Measurements from ENCODE around the gene PCDHGC5.

Gene PCDHGC5

DNA sequence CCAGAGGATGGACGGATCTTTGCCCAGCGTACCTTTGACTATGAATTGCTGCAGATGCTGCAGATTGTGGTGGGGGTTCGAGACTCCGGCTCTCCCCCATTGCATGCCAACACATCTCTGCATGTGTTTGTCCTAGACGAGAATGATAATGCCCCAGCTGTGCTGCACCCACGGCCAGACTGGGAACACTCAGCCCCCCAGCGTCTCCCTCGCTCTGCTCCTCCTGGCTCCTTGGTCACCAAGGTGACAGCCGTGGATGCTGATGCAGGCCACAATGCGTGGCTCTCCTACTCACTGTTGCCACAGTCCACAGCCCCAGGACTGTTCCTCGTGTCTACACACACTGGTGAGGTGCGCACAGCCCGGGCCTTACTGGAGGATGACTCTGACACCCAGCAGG is 1.9 kb downstream of the PCDHGC5 start:
- no peak for DNase-seq (ENCODE audit: low read depth, low spot score)

DNA sequence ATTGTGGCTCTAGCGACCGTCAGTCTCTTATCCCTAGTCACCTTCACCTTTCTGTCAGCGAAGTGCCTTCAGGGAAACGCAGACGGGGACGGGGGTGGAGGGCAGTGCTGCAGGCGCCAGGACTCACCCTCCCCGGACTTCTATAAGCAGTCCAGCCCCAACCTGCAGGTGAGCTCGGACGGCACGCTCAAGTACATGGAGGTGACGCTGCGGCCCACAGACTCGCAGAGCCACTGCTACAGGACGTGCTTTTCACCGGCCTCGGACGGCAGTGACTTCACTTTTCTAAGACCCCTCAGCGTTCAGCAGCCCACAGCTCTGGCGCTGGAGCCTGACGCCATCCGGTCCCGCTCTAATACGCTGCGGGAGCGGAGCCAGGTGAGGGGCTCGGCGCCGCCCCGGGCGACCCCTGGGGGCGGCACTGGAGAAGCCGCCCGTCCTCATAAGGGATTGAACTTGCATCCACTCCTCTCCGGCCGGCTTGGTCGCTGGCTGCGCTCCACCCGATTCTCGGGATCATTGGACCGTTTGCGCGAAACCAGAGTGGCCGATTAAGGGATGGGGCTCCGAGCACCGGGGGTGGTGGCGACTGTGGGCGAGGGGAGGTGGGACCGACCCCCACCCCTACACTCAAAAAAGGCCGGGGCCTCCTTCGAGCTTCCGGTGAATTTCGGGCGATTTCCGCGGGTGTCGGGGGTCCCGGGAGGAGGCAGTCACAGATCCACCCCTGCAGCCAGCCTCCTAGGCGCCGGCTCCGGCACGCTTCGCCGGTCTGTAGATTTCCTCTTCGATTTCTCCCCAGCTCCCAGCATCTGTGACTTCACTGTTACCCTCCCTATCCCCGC is 2.7 kb downstream of the PCDHGC5 start:
- DNase-seq (ENCODE audit: low read depth, low spot score) = no peak

DNA sequence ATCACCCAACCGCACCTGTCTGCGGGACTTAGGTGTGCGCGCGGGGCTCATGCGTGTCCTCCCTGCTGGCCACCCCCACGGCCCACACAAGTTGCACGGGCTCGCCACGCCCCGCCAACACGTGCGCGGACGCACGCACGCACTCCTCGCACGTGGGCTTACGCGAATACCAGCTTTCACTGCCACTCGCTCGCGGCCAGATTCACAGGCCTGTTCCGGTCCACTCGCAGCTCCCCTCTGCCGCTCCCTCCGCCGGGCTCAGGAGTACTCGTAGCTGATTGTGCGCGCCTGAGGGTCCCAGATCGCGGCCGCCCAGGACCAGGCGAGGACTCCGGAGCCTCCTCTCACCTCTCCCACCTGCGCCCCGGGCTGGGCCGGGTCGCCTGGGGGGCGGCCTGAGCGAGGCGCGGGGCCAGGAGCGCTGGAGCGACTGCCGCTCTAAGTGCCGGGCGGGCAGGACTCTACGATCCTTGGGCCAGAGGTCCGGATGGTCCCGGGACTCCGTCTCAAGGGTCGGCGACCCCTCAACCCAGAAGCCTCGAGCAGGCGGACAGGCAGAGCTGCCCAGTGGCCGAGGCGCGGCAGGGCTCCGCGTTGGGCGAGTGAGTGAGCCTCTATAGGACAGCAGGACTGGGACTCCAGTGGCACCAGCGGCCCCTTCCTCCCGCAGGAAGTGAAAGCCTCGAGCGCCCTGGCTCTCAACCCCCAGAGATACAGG is 3.4 kb downstream of the PCDHGC5 start:
- DNase-seq (ENCODE audit: low read depth, low spot score) = no peak

DNA sequence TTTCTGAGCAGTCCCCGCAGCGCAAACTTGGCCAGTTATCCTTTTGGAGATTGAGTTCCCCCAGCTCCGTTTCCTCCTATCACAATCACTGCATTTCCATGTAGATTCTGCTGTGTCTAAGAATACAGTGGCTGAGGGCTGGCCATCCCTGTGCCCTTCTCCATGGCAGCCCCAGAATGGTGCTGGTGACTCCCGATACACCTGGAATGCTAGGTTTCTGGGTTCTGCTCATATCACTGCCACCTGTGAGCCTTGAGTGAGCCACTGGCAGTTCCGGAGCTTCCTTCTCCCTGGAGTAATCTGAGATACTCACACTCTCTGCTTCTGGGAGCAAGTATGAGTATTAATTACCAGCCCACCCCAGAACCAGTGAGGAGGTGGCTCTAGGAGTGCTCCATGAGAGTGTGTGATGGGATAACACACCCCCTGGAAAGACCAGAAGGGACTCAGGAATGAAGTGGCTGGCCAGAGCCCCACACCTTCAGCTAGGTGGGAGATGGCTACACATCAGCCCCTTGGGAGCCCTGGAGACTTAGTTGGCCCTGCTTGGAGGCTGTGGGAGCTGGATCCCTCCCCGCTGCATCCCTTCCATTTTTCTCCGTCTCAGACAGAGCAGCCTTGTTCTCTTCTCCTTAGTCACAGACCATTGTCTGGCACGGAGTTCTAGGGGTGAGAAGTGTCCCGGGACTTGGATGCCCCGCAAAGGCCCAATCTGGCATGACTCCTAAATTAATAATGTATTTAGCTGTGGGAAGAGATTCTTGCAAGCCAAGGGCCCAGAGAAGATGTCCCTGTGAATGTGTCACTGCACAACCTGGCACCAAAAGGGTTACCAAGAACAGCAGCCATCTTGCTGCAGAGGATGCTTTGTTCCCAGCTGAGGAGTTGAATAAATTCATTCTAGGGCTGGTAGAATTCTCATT is 4.9 kb downstream of the PCDHGC5 start:
- no peak for DNase-seq (ENCODE audit: low read depth, low spot score)

DNA sequence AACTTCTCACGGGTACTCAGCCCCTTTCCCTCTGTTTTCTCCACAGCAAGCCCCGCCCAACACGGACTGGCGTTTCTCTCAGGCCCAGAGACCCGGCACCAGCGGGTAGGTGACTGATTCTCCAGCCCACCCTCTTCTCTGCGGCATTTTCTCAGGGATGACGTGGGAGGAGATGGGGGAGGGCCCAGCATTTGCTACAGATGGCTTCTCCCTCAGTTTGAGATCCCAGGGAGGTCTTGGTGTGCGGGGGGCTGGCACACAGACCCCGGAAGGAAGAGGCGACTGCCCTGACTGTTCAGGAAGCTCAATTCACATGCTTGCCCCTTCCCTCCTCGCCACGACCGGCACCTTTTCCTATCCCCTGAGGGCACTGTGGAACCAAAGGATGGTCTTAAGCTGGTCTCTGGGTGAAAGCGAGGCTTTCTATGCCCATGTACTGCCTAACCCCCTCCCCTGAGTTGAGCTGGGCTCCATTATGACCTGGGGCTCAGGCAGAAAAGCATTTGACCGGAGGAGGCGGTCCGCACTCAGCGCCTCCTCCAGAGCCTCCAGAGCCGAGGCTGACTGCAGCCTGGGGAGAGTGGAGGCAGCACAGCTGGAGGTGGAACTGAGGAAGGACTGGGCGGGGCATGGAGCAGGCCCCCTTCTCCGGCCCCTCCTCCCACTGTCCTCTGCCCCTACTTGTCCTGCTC is 6.0 kb downstream of the PCDHGC5 start:
- no peak for DNase-seq (ENCODE audit: low read depth, low spot score)

DNA sequence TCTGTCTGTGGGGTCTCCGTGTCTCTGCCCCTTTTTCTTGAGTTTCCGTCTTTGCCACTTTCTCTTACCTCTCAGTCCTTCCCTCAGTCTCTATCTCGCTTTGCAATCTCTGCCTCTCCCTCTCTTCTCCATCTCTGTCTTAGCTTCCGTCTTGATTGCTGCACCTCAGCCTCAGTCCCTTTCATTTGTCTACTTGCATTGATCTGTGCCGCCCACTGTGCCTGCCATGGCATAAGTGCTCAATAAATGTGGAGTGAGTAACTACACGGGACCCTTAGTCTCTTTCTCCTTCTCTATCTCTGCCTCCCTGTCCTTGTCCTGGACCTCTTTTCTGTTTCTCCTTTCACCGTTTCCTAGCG is 6.6 kb downstream of the PCDHGC5 start:
- no peak for DNase-seq (ENCODE audit: low read depth, low spot score)

DNA sequence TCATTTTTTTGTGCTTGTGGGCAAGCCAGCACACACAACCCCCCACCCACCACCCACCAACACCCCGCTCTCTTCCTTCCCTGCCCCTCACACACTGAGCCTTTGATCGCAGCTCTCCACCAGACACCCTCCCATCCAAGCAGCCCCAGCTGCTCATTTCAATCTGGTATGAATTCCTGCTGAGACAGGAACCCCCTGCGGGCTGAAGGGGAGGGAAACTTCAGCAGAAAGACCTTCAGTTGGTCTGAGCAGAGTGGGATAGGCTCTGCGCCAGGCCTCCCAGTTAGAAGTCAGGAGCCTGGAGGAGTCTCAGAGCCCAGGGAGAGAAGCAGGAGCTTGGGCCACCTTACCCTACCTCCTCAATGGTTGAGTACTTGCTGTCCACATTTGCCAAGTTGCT is 7.2 kb downstream of the PCDHGC5 start:
- DNase-seq (ENCODE audit: low read depth, low spot score) = no peak

DNA sequence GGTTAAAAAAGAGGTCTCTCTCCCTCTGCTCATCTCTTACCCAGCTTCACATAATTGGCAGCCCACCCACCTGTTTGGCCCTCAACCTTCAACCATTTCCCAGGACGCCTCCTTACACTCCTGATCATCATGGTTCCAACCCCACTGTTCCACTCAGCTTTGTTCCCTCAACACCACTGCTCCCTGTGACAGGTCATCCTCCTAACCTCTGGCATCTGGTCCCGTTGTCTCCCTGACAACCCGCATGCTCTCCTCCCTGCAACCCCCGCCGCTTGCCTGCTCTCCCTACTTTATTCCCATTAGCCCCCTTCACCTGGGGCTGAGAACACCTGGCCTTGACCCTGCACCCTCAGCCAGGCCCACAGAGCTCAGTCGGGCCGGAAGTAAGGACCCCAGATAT is 12.9 kb downstream of the PCDHGC5 start:
- DNase-seq (ENCODE audit: low read depth, low spot score) = no peak

DNA sequence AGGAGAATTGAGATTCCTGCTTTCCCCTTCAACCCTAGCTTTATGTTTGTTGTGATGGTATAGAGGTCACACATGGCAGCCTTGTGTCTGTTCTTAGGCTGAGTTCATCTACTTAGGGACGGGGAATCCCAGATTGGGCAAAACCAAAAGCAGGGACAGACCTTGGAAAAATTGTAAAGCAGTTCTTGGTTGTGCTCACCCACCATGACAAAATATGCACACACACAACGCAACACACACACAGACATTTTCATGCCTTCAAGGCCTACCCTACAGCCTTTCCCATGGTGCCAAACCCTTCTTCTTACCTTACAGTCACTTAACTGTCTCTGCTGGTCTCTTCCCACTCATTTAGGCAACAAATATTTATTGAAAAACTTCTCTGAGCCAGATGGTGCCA is 14.8 kb downstream of the PCDHGC5 start:
- DNase-seq (ENCODE audit: low read depth, low spot score) = no peak

DNA sequence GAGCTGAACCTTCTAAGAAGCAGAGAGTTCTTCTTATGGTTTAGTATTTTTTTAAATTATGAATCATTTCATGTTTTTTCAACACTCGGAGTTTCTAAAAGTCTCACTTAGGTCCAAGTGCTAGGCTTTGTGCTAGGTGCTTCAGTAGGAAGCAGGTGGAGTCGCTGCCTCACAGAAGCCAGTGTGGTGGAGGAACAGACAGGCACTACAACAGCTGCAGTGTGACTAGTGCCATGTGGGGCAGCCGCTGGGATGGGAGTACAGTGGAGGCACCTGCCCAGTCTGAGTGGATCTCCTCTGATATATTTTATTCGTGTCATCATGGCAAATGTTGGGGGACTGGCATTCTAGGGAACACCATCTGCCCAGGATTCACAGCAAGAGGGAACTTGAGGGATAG is 15.3 kb downstream of the PCDHGC5 start:
- DNase-seq (ENCODE audit: low read depth, low spot score) = no peak

DNA sequence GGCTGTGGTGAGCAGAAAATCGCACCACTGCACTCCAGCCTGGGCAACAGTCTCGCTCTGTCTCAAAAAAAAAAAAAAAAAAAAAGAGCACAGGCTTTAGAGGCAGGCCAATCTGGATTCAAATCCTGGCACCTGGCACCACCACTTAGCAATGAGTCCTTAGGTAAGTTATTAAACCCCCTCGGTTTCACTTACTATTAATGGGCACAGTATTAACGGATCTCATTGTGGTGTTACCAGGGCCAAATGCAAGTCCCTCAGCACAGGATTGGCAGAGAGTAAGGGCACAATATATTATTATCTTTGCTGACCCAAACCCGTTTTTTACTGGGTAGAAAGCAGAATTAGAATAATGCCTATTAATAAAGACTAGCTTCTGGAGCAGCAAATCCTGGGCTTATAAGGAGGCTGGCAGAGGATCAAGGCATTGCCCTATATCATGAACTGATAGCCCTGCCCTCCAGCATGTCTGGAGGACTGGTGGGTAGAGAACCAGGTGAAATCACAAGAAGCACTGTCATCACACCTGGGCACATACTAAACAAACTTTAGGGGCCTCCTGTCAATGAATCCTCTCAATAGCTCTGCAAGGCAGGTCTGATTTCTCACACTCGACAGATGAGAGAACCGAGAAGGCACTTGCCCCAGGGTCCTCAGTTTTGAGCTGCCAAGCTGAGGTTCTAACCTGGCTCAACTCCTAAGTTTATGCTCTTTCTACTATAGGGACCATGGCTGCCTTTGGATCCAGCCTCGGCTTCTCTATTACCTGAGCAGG is 17.7 kb downstream of the PCDHGC5 start:
- no peak for DNase-seq (ENCODE audit: low read depth, low spot score)

DNA sequence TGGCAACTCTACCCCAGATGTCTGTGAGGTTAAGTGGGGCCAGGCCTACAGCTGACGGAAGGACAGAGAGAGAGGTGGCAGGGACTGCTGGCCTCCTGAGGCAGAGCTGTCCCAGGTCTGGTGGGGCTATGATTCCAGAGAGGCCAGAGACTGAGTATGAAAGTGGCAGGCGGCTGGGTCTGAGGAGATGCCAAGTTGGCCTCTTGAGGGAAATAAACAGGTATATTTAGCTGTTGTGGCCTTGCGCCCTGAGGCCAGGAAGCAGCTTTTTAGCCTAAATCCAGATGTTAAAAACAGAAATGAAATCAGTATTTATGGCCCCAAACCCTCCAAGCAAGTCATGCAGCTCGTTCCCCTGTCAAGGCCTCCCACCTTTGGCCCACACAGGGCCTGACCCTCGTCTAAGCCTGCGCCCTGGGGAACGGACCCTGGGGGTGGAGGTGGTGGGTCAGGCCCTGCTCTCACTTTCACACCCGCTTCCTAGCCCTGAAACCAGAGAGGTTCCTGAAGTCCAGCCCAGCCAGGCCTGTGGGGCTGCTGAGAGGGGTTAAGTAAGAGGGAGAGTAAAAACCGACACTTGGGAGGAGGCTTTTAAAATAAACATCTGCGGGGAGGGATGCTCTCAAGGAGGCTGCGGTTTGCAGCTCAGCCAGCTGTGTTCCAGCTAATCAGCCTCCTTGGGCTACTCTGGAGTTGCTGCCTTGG is 18.7 kb downstream of the PCDHGC5 start:
- DNase-seq (ENCODE audit: low read depth, low spot score) = no peak

DNA sequence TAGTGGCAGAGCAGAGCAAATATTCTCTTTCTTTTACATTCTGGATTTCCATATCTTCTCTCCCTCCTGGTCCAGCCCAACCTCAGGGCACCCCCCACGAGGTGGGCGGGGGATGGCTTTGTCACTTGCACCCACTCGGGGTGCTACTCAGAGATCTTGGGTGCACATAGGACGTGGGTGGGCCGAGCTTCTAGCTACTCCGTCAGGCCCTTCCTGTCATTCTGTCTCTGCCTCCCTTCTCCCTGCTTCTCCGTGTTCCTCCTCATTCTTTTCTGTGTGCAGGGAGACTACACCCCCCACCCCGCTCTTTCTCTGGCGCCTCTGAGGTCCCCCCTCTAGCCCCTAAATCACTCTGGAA is 19.5 kb downstream of the PCDHGC5 start:
- no peak for DNase-seq (ENCODE audit: low read depth, low spot score)

DNA sequence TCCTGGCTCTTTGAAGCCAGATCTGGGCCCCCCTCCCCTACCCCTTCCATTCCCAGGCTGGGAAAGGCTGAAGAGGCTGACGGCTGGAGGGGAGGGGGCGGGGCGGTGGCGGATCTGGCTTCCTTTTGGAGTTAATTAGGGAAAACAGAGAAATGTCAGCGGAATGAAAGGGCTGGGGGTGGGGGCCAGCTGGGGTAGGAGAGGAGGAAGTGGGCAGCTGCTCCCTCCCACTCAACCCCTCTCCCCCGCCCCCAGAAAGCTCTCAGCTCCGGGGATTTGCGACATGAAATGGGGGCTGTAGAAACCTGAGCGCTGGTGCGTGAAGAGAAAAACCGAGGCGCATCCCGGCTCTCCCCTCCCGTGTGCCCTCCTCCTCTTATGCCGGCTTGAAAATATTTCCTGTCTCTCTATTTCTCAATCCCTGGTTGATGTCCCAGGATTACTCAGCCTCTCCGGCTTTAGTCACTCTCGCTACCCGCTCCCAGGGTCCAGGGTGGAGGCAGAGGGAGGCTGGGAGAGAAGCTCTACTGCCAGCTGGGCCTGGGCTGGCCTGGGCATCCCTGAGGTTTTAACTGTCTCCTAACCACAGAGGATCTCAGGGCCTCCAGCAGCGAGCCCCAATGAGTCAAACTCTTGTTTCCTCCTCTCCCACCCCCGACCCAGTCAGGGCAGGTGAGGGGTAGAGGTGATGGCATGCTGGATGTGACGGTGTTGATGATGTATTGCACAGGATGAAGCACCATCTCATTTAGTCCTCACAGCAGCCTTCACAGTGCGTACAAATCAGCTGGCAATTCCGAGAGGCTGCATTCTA is 20.1 kb downstream of the PCDHGC5 start:
- no peak for DNase-seq (ENCODE audit: low read depth, low spot score)

DNA sequence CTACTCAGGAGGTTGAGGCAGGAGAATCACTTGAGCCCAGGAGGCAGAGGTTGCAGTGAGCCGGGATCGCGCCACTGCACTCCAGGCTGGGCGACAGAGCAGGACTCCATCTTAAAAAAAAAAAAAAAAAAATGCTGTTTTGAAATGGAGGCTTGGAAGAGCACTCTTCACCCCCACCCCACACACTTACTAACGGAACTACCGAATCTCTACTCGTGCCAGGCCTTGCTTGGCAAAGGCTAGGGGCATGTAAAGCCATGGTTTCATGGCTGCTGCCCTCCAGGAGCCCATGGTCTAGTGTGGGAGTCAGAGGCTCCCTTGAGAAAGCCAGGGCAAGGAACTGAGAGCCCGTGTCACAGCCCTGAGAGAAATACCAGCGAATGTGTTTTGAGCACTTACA is 21.3 kb downstream of the PCDHGC5 start:
- DNase-seq (ENCODE audit: low read depth, low spot score) = no peak

DNA sequence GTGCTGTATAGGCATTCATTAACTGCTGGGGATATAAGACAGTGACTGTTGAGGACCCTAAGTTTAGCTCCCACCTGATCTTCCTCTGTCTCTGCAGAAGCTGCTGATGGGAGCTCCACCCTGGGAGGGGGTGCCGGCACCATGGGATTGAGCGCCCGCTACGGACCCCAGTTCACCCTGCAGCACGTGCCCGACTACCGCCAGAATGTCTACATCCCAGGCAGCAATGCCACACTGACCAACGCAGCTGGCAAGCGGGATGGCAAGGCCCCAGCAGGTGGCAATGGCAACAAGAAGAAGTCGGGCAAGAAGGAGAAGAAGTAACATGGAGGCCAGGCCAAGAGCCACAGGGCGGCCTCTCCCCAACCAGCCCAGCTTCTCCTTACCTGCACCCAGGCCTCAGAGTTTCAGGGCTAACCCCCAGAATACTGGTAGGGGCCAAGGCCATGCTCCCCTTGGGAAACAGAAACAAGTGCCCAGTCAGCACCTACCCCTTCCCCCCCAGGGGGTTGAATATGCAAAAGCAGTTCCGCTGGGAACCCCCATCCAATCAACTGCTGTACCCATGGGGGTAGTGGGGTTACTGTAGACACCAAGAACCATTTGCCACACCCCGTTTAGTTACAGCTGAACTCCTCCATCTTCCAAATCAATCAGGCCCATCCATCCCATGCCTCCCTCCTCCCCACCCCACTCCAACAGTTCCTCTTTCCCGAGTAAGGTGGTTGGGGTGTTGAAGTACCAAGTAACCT is 22.1 kb downstream of the PCDHGC5 start:
- no peak for DNase-seq (ENCODE audit: low read depth, low spot score)

DNA sequence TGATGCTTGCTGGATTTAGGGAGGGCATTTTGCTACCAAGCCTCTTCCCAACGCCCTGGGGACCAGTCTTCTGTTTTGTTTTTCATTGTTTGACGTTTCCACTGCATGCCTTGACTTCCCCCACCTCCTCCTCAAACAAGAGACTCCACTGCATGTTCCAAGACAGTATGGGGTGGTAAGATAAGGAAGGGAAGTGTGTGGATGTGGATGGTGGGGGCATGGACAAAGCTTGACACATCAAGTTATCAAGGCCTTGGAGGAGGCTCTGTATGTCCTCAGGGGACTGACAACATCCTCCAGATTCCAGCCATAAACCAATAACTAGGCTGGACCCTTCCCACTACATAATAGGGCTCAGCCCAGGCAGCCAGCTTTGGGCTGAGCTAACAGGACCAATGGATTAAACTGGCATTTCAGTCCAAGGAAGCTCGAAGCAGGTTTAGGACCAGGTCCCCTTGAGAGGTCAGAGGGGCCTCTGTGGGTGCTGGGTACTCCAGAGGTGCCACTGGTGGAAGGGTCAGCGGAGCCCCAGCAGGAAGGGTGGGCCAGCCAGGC is 23.0 kb downstream of the PCDHGC5 start:
- DNase-seq (ENCODE audit: low read depth, low spot score) = no peak

DNA sequence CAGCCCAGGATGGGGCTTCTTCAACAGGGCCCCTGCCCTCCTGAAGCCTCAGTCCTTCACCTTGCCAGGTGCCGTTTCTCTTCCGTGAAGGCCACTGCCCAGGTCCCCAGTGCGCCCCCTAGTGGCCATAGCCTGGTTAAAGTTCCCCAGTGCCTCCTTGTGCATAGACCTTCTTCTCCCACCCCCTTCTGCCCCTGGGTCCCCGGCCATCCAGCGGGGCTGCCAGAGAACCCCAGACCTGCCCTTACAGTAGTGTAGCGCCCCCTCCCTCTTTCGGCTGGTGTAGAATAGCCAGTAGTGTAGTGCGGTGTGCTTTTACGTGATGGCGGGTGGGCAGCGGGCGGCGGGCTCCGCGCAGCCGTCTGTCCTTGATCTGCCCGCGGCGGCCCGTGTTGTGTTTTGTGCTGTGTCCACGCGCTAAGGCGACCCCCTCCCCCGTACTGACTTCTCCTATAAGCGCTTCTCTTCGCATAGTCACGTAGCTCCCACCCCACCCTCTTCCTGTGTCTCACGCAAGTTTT is 23.6 kb downstream of the PCDHGC5 start:
- DNase-seq (ENCODE audit: low read depth, low spot score) = peak; percentile 75
